HepG2 (cell line): Measurements from ENCODE around the gene MEMO1. TPM values are rescaled to one million over a fixed set of nuclear protein-coding genes. Genes with fewer than 3 reads are reported as not detected.
A peak's percentile ranks its signal among the peaks of the same experiment; 100 is the strongest.

Source experiments
- HNF4G ChIP-seq, 2 experiments: sonication (generic) in 1 of 2; formaldehyde crosslinking in 1 of 2; IDR thresholded peaks; 2 replicates each; pipeline versions ENCODE4 v1.4.0 to v1.6.1; 2011 to 2020; ENCODE audit warnings: borderline replicate concordance in 2 of 2, low read depth in 2 of 2, mild to moderate bottlenecking in 2 of 2, low read length in 1 of 2, missing genetic modification reagents in 1 of 2, moderate library complexity in 1 of 2
- PITX1 ChIP-seq: sonication (generic); formaldehyde crosslinking; IDR thresholded peaks from 2 replicates; pipeline ENCODE4 v1.5.1; 2020; ENCODE audit warnings: mild to moderate bottlenecking, missing genetic modification reagents
- RAD21 ChIP-seq: fragments of 450-650 bp; formaldehyde crosslinking; IDR thresholded peaks from 2 replicates; pipeline ENCODE4 v1.5.0; 2020; ENCODE audit warnings: mild to moderate bottlenecking
- ZFP36L1 ChIP-seq: sonication (generic); formaldehyde crosslinking; IDR thresholded peaks from 2 replicates; pipeline ENCODE4 v1.8.0; 2022; ENCODE audit warnings: mild to moderate bottlenecking, missing genetic modification reagents, moderate library complexity
- ZNF564 ChIP-seq: sonication (generic); formaldehyde crosslinking; IDR thresholded peaks from 2 replicates; pipeline ENCODE4 v1.8.1; 2023; ENCODE audit warnings: mild to moderate bottlenecking, missing genetic modification reagents
- polyA plus RNA-seq, 8 experiments: library from polyadenylated mRNA; depleted of rRNA in 3 of 8; stranded (reverse) in 7 of 8; unstranded in 1 of 8; fragments of >200 nt; fragmentation: Illumina TruSeq in 4 of 8; extraction: Trizol in 4 of 8; gene quantifications; 2 replicates each; pipeline versions ENCODE4 v1.2.1 to v1.2.3, GENCODE V29; 2011 to 2016; ENCODE audit warnings: low read depth in 4 of 8, missing spikeins in 1 of 8, mixed read lengths in 1 of 8; ENCODE audit not compliant: insufficient read depth in 1 of 8
- total RNA-seq, 5 experiments: library from RNA; depleted of rRNA; stranded (reverse); fragments of >200 nt; fragmentation: Illumina TruSeq; extraction: Trizol; gene quantifications; 2 replicates each; pipeline ENCODE4 v1.2.3, GENCODE V29; 2016; ENCODE audit warnings: low read depth in 1 of 5
- TF ChIP-seq, protein P1 (sequence below): sonication (generic); formaldehyde crosslinking; IDR thresholded peaks from 2 replicates; pipeline ENCODE4 v1.9.0; 2022; ENCODE audit warnings: missing genetic modification reagents, mild to moderate bottlenecking, borderline replicate concordance
- TF ChIP-seq, protein P2 (sequence below): sonication (generic); formaldehyde crosslinking; conservative IDR thresholded peaks from 2 replicates; pipeline ENCODE4 v1.5.0; 2020; ENCODE audit warnings: missing genetic modification reagents
- TF ChIP-seq, protein P3 (sequence below): sonication (generic); formaldehyde crosslinking; IDR thresholded peaks from 2 replicates; pipeline ENCODE4 v1.4.0; 2020; ENCODE audit warnings: missing genetic modification reagents, borderline replicate concordance
- TF ChIP-seq, protein P4 (sequence below): sonication (generic); formaldehyde crosslinking; IDR thresholded peaks from 2 replicates; pipeline ENCODE4 v1.5.0; 2020; ENCODE audit warnings: missing genetic modification reagents, mild to moderate bottlenecking, borderline replicate concordance

The MEMO1 gene
- total and polyA plus RNA-seq, 2 of the 13 experiments (the other 11 are each of a cell fraction or from before 2014, with no cell fraction given) = 69.8 to 81.6 TPM

DNA sequence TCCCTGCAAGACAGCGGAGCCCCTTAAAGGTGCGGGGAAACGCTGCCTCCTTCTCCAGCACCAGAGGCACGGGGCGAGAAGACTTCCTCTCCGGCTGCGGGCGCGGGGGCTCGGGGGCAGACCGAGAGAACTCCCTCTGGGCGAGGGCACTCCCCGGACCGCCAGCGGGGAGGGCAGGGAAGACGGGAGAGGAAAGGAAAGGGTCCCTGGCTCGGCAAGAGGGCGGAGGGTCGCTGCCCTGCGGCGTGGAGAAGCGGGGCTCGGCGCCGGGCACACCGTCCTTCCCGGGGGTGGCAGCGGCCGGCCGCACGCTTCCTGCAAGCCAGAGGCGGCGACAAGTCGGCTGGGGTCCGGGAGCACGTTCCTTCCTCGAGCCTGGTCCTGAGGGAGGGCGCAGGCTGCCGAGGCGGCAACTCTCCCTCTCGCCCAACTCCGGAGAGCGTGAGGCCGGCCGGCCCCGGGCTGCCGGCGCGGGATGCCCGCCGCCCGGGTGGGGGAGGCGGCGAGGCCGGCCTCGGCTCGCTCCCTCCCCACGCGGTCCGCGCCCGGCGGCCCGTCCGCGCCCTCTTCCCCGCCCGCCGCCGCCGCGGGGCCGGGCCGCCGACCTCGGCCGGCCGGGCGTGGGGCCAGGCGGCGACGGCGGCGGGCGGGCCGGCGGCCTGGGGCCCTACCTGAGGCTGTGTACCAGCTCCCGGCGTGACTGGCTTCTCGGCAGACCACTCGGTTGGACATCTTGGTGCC lies 1.1 kb downstream of the MEMO1 start (continued):
- no peak for TF ChIP-seq HNF4G (IDR thresholded peaks at IDR 0.05; ENCODE audit: borderline replicate concordance, low read depth, low read length)
- TF ChIP-seq HNF4G (CRISPR knock-in tag; IDR thresholded peaks at IDR 0.05; ENCODE audit: borderline replicate concordance, low read depth) = no peak
- TF ChIP-seq, protein P1, sequence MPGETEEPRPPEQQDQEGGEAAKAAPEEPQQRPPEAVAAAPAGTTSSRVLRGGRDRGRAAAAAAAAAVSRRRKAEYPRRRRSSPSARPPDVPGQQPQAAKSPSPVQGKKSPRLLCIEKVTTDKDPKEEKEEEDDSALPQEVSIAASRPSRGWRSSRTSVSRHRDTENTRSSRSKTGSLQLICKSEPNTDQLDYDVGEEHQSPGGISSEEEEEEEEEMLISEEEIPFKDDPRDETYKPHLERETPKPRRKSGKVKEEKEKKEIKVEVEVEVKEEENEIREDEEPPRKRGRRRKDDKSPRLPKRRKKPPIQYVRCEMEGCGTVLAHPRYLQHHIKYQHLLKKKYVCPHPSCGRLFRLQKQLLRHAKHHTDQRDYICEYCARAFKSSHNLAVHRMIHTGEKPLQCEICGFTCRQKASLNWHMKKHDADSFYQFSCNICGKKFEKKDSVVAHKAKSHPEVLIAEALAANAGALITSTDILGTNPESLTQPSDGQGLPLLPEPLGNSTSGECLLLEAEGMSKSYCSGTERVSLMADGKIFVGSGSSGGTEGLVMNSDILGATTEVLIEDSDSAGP (CRISPR knock-in tag) = peak; percentile 76
- no peak for TF ChIP-seq ZFP36L1 (CRISPR knock-in tag)
- TF ChIP-seq ZNF564 (CRISPR knock-in tag) = peak; percentile 68; the same call in 1 of the 2 replicates
- TF ChIP-seq PITX1 (CRISPR knock-in tag) = peak; percentile 24; the same call in 1 of the 2 replicates
- TF ChIP-seq, protein P2, sequence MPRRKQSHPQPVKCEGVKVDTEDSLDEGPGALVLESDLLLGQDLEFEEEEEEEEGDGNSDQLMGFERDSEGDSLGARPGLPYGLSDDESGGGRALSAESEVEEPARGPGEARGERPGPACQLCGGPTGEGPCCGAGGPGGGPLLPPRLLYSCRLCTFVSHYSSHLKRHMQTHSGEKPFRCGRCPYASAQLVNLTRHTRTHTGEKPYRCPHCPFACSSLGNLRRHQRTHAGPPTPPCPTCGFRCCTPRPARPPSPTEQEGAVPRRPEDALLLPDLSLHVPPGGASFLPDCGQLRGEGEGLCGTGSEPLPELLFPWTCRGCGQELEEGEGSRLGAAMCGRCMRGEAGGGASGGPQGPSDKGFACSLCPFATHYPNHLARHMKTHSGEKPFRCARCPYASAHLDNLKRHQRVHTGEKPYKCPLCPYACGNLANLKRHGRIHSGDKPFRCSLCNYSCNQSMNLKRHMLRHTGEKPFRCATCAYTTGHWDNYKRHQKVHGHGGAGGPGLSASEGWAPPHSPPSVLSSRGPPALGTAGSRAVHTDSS (CRISPR knock-in tag) = no peak
- peak; percentile 47 for TF ChIP-seq RAD21 (CRISPR knock-in tag)
- TF ChIP-seq, protein P3, sequence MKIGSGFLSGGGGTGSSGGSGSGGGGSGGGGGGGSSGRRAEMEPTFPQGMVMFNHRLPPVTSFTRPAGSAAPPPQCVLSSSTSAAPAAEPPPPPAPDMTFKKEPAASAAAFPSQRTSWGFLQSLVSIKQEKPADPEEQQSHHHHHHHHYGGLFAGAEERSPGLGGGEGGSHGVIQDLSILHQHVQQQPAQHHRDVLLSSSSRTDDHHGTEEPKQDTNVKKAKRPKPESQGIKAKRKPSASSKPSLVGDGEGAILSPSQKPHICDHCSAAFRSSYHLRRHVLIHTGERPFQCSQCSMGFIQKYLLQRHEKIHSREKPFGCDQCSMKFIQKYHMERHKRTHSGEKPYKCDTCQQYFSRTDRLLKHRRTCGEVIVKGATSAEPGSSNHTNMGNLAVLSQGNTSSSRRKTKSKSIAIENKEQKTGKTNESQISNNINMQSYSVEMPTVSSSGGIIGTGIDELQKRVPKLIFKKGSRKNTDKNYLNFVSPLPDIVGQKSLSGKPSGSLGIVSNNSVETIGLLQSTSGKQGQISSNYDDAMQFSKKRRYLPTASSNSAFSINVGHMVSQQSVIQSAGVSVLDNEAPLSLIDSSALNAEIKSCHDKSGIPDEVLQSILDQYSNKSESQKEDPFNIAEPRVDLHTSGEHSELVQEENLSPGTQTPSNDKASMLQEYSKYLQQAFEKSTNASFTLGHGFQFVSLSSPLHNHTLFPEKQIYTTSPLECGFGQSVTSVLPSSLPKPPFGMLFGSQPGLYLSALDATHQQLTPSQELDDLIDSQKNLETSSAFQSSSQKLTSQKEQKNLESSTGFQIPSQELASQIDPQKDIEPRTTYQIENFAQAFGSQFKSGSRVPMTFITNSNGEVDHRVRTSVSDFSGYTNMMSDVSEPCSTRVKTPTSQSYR = 0 out of 2 replicates have a peak, but pooled peaks have one; percentile 2
- TF ChIP-seq, protein P4, sequence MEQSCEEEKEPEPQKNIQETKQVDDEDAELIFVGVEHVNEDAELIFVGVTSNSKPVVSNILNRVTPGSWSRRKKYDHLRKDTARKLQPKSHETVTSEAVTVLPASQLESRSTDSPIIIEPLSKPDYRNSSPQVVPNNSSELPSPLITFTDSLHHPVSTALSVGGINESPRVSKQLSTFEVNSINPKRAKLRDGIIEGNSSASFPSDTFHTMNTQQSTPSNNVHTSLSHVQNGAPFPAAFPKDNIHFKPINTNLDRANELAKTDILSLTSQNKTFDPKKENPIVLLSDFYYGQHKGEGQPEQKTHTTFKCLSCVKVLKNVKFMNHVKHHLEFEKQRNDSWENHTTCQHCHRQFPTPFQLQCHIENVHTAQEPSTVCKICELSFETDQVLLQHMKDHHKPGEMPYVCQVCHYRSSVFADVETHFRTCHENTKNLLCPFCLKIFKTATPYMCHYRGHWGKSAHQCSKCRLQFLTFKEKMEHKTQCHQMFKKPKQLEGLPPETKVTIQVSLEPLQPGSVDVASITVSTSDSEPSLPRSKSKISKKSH (CRISPR knock-in tag) = peak; percentile 77
